GM10248 (cell line): ENCODE measurements around the gene ANKS1A.
"Not testable (repeated sequence)": the region's sequence is repeated elsewhere in the genome, so short reads cannot be mapped to it uniquely, and the experiment has no call there.

Experiments used
- CTCF ChIA-PET: fragments of 300-600 bp; sonication (Branson Sonifier 250); formaldehyde crosslinking; extraction: SDS; loops from one replicate; lab custom pipeline; 2021; ENCODE audit warnings: antibody characterized with exemption; lab: Yijun Ruan, JAX
- POLR2A ChIA-PET: fragments of 350-650 bp; sonication (Branson Sonifier 250); formaldehyde crosslinking; extraction: SDS; loops from one replicate; lab custom pipeline; 2020; ENCODE audit warnings: antibody characterized with exemption; lab: Yijun Ruan, JAX
- DNase-seq: peaks from one replicate; pipeline ENCODE4 v3.0.0; 2012; ENCODE audit errors: extremely low spot score
- TF ChIP-seq, protein P1 (sequence below): IDR thresholded peaks from 2 replicates; pipeline ENCODE4 v1.5.1; 2012; ENCODE audit warnings: mild to moderate bottlenecking, low read depth; ENCODE audit errors: extremely low read depth, missing control alignments, control extremely low read depth

Gene ANKS1A

DNA sequence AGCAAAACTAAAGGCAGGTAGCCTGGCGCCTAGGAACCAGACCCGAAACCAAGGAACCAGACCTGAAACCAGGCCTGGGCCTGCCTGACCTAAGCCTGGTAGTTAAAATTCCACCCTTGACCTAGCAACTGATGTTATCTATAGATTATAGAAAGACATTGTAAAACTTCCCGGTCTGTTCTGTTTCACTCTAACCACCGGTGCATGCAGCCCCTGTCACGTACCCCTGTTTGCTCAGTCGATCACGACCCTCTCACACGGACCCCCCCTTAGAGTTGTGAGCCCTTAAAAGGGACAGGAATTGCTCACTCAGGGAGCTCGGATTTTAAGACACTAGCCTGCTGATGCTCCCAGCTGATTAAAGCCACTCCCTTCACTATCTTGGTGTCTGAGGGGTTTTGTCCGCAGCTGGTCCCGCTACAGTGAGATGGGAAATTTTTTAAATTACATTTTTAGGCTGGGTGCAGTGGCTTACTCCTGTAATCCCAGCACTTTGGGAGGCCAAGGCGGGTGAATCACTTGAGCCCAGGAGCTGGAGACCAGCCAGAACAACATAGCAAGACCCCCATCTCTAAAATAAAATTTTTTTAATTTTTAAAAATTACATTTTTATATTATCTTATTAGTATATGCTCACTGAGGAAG lies 115.0 kb downstream of the ANKS1A start:
- DNase-seq, POLR2A ChIA-PET, CTCF ChIA-PET: not testable (repeated sequence)

- TF ChIP-seq, protein P1, sequence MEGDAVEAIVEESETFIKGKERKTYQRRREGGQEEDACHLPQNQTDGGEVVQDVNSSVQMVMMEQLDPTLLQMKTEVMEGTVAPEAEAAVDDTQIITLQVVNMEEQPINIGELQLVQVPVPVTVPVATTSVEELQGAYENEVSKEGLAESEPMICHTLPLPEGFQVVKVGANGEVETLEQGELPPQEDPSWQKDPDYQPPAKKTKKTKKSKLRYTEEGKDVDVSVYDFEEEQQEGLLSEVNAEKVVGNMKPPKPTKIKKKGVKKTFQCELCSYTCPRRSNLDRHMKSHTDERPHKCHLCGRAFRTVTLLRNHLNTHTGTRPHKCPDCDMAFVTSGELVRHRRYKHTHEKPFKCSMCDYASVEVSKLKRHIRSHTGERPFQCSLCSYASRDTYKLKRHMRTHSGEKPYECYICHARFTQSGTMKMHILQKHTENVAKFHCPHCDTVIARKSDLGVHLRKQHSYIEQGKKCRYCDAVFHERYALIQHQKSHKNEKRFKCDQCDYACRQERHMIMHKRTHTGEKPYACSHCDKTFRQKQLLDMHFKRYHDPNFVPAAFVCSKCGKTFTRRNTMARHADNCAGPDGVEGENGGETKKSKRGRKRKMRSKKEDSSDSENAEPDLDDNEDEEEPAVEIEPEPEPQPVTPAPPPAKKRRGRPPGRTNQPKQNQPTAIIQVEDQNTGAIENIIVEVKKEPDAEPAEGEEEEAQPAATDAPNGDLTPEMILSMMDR = no peak
- ChIA-PET POLR2A (no interaction called here), CTCF (interaction anchor here (1.2 to 8.1 kb wide), 4 partner anchors 9 to 234 kb away, joined by 3 to 43 read pairs (median 4); no protein-coding TSS in a partner anchor)
- no peak for DNase-seq
Observed at GRCh38 chr6:35007016-35007415, 118.0 kb downstream of the ANKS1A start.

DNA sequence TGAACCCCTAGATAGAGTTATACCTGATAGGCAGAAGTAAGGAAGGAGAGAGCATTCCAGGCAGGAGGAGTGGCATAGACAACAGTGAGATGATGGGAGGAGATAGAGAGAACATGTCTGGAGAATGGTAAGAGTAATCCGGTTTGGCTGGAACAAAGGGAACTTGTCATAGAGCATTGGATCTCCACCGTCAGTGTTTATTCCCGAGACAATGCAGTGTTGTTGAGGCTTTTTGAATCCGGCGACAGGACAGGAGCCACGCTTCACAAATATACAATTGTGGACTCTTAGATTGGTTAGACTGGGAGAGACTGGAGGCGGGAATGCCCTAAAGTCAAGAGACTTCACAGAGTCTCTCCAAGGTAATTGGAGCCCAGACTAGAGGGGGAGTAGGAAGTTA lies 119.8 kb downstream of the ANKS1A start:
- DNase-seq = no peak
- ChIA-PET POLR2A (no interaction called here), CTCF (interaction anchor here (8.1 kb wide), 1 partner anchor 22 kb away, joined by 43 read pairs; no protein-coding TSS in a partner anchor)
- TF ChIP-seq, protein P1 = no peak

- TF ChIP-seq, protein P1 = peak; percentile 1
- CTCF ChIA-PET = interaction anchor here (0.9 to 8.1 kb wide), 10 partner anchors 8 to 193 kb away, joined by 3 to 43 read pairs (median 4); no protein-coding TSS in a partner anchor
- DNase-seq = peak; percentile 58
- POLR2A ChIA-PET = no interaction called here
Observed at GRCh38 chr6:35011096-35012041, 122.3 kb downstream of the ANKS1A start.

- ChIA-PET CTCF (interaction anchor here (1.1 to 8.1 kb wide), 5 partner anchors 15 to 227 kb away, joined by 3 to 43 read pairs (median 4); no protein-coding TSS in a partner anchor), POLR2A (no interaction called here)
- no peak for DNase-seq
- TF ChIP-seq, protein P1 = no peak
Observed at GRCh38 chr6:35013701-35014100, 124.6 kb downstream of the ANKS1A start.

DNA sequence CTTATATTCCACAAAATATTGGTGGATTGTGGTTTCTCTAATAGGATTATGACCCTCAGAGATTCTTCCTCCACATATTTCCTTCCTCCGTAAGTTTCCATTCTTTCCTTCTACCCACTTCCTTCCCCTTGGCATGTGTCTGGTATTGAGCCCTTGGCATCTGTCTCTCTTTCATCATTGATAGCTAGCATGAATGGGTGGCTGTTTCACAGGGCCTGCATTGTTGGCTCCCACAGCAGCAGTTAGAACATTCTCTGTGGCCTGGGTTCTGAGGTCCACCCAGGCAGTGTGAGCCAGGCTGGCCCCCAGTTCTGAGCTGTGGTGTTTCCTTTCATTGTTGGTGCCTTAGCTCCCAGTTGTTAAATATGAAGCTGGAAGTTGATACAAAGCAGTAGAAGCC lies 125.3 kb downstream of the ANKS1A start:
- ChIA-PET CTCF (interaction anchor here (1.1 to 3.1 kb wide), 5 partner anchors 12 to 125 kb away, joined by 3 to 12 read pairs (median 5); no protein-coding TSS in a partner anchor), POLR2A (interaction anchor here (0.5 kb wide), 1 partner anchor 202 kb away, joined by 4 read pairs; no protein-coding TSS in a partner anchor)
- TF ChIP-seq, protein P1 = no peak

More for the DNA sequence above, 125.3 kb downstream of the ANKS1A start:
- no peak for DNase-seq
